Muscle layer of colon (tissue), 2 donors: ENCODE data around the gene KLHL17.

Source experiments
- H3K27ac ChIP-seq: one replicate; pipeline ENCODE4 v1.7.0; 2013; ENCODE audit warnings: low read depth, mild to moderate bottlenecking, low read length, moderate library complexity
- H3K27me3 ChIP-seq, 2 donors: one replicate each; pipeline ENCODE4 v1.7.0; 2013; ENCODE audit warnings: low read length in 2 of 2, mild to moderate bottlenecking in 2 of 2; ENCODE audit not compliant: insufficient read depth in 2 of 2, control insufficient read depth in 1 of 2
- H3K36me3 ChIP-seq: one replicate; pipeline ENCODE4 v1.7.0; 2013; ENCODE audit warnings: mild to moderate bottlenecking, low read length; ENCODE audit not compliant: insufficient read depth
- H3K4me1 ChIP-seq: one replicate; pipeline ENCODE4 v1.7.0; 2013; ENCODE audit warnings: mild to moderate bottlenecking, low read length; ENCODE audit not compliant: insufficient read depth
- H3K4me3 ChIP-seq, 2 donors: one replicate each; pipeline ENCODE4 v1.7.0; 2013; ENCODE audit warnings: low read length in 2 of 2, low read depth in 1 of 2, mild to moderate bottlenecking in 1 of 2, moderate library complexity in 1 of 2
- H3K9ac ChIP-seq: one replicate; pipeline ENCODE4 v1.7.0; 2013; ENCODE audit warnings: low read length
- H3K9me3 ChIP-seq: one replicate; pipeline ENCODE4 v1.7.0; 2013; ENCODE audit warnings: mild to moderate bottlenecking, low read length
- donor health status: abdominal sarcoma.
- donor health status: Adenocarcinoma of cecum.

The KLHL17 gene

GRCh38 chr1:947958-948357 is 12.4 kb upstream of the KLHL17 start:
- no peak overlapping the region for H3K9ac ChIP-seq
- H3K27me3 ChIP-seq = peaks cover 0 to 7% of the 10 kb centered on the region in 2 donors
- peaks cover 5% of the 10 kb centered on the region for H3K4me1 ChIP-seq
- H3K36me3 ChIP-seq = peaks cover 71% of the 10 kb centered on the region
- H3K27ac ChIP-seq = no peak overlapping the region
- H3K4me3 ChIP-seq = no peak overlapping the region
- H3K9me3 ChIP-seq = no peaks in the 10 kb centered on the region

DNA sequence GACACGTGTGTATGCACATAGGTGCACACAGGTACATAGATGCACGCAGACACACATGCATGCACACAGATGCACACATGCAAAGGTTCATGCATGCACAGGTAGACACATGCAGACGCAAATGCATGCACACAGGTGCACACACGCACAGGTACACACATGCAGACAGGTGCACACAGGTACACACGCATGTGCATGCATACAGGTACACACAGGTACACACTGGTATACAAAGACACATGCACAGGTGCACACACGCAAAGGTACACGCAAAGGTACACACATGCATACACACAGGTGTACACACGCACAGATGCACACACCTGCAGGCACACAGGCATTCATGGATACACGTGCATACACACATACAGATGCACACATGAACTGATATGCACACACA is 10.1 kb upstream of the KLHL17 start:
- Histone ChIP-seq H3K36me3 (peaks cover 93% of the 10 kb centered on the region), H3K27me3 (no peaks in the 10 kb centered on the region), H3K9ac (no peak overlapping the region), H3K4me1 (no peaks in the 10 kb centered on the region), H3K27ac (no peak overlapping the region), H3K4me3 (no peak overlapping the region), H3K9me3 (no peaks in the 10 kb centered on the region)

DNA sequence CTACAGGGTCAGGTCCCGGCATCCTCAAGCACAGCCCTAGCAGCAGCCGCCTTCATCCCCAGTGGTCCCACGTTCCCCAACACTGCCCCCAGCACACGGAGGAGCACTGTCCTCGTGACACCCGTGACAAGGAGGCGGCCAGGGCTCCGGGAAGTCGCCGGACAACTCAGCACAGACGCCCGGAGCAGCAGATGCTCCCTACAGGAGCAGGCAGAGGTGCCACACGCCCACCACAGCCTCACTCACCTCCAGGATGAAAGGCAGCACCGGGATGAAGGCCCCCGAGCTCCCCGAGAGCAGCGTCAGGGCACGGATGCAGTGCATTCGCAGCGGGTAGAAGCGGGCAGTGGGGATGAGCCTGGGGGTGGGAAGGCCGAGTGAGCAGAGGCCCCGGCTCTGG is 9.5 kb upstream of the KLHL17 start:
- Histone ChIP-seq H3K36me3 (peaks cover 96% of the 10 kb centered on the region), H3K27me3 (no peaks in the 10 kb centered on the region), H3K9ac (no peak overlapping the region), H3K27ac (no peak overlapping the region), H3K4me3 (no peak overlapping the region), H3K4me1 (no peaks in the 10 kb centered on the region), H3K9me3 (no peaks in the 10 kb centered on the region)

- Histone ChIP-seq H3K36me3 (peaks cover 96% of the 10 kb centered on the region), H3K4me1 (no peaks in the 10 kb centered on the region), H3K4me3 (no peak overlapping the region), H3K9ac (no peak overlapping the region), H3K27ac (no peak overlapping the region), H3K9me3 (no peaks in the 10 kb centered on the region), H3K27me3 (no peaks in the 10 kb centered on the region)
Measured at GRCh38 chr1:951364-951763, 9.0 kb upstream of the KLHL17 start.

GRCh38 chr1:952201-952600 is 8.2 kb upstream of the KLHL17 start:
- Histone ChIP-seq H3K4me3 (no peak overlapping the region), H3K27me3 (no peaks in the 10 kb centered on the region), H3K9ac (no peak overlapping the region), H3K9me3 (no peaks in the 10 kb centered on the region), H3K27ac (no peak overlapping the region), H3K36me3 (peaks cover 94% of the 10 kb centered on the region), H3K4me1 (peaks cover 5% of the 10 kb centered on the region)

- H3K36me3 ChIP-seq = peaks cover 90% of the 10 kb centered on the region
- H3K27me3 ChIP-seq = no peaks in the 10 kb centered on the region
- H3K4me1 ChIP-seq = peaks cover 9% of the 10 kb centered on the region
- no peak overlapping the region for H3K27ac ChIP-seq
- H3K9me3 ChIP-seq = no peaks in the 10 kb centered on the region
- no peak overlapping the region for H3K9ac ChIP-seq
- H3K4me3 ChIP-seq = no peak overlapping the region
Measured at GRCh38 chr1:952603-953002, 7.8 kb upstream of the KLHL17 start.

DNA sequence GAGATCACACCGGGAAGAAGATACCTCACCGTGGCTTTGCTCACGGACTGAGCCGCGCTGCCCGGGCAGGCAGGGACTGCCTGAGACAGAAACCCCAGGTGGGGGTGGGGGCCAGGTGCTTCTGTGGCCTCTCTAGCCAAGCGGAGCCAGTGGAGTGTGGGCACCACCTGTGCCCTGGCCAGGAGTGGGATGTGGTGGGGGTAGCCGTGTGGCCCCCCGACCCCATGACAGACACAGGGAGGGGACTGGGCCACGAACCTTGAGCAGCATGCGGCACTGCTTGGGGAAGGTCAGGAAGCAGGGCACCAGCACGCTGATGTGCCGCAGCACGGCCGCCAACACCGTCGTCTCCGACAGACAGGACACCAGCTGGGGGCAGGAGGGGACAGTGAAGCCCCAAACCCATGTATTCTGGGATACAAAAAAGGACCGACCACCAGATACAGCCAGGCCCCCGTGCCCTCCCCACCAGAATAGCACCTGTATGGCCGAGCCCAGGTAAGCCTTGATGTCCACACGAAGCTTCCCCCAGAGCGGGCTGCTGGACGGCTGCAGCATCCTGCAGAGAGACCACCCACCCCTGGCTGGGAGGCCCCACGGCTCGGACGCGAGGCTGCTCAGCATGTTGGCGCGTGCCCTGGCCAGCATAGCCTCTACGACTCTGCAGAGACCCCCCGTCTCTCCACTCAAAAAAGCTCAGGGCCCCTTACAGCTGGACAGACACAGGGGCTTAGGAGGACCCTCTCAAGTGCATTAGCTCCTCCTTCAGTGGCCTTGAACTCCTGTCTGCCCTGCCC is 6.7 kb upstream of the KLHL17 start:
- no peak overlapping the region for H3K27ac ChIP-seq
- H3K9ac ChIP-seq = no peak overlapping the region
- peaks cover 19% of the 10 kb centered on the region for H3K4me1 ChIP-seq
- H3K9me3 ChIP-seq = no peaks in the 10 kb centered on the region
- H3K4me3 ChIP-seq = no peak overlapping the region
- no peaks in the 10 kb centered on the region for H3K27me3 ChIP-seq
- H3K36me3 ChIP-seq = peaks cover 79% of the 10 kb centered on the region

DNA sequence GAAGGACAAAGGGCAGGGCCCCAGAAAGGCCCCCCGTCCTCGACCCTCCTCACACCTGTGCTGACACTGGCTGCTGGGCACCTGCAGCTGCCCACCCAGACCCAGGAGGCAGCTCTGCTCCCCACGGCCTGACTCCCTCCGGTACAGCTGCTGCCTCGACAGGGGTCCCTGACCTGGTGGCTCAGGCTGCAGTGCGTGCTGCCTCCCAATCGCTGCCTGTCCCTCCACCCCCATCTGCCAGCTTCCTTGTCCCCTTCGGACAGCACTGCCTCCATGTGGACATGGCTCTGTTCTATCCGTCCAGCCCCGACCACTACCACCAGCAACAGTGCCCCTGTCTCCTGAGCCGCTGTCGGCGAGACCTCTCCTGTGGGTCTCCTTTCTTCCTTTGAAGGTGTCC is 5.5 kb upstream of the KLHL17 start:
- H3K27me3 ChIP-seq = no peaks in the 10 kb centered on the region
- no peaks in the 10 kb centered on the region for H3K9me3 ChIP-seq
- H3K27ac ChIP-seq = no peak overlapping the region
- no peak overlapping the region for H3K4me3 ChIP-seq
- H3K36me3 ChIP-seq = peaks cover 68% of the 10 kb centered on the region
- peaks cover 19% of the 10 kb centered on the region for H3K4me1 ChIP-seq
- H3K9ac ChIP-seq = no peak overlapping the region

- no peak overlapping the region for H3K4me3 ChIP-seq
- no peak overlapping the region for H3K9ac ChIP-seq
- peaks cover 62% of the 10 kb centered on the region for H3K36me3 ChIP-seq
- no peaks in the 10 kb centered on the region for H3K27me3 ChIP-seq
- no peaks in the 10 kb centered on the region for H3K9me3 ChIP-seq
- H3K4me1 ChIP-seq = peaks cover 19% of the 10 kb centered on the region
- no peak overlapping the region for H3K27ac ChIP-seq
Measured at GRCh38 chr1:955474-955873, 4.9 kb upstream of the KLHL17 start.

DNA sequence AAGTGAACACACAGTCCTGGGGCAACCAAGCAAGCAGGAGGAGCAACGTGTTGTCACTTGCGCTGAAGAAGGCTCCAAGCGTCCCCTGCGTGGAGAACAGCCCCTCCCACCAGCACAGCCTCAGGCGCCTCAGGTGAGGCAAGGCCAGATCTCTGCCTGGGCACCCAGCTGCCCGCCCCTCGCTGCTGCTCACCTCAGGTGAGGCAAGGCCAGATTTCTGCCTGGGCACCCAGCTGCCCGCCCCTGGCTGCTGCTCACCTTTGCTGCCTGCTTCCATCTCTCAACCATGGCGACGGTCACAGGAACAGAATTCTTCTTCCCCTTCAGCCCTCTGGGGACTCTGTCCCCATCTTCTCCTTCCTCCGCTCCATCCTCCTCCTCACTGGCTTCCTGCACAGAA is 3.7 kb upstream of the KLHL17 start:
- no peak overlapping the region for H3K4me3 ChIP-seq
- no peak overlapping the region for H3K27ac ChIP-seq
- H3K9ac ChIP-seq = no peak overlapping the region
- peaks cover 51% of the 10 kb centered on the region for H3K36me3 ChIP-seq
- H3K9me3 ChIP-seq = no peaks in the 10 kb centered on the region
- no peaks in the 10 kb centered on the region for H3K27me3 ChIP-seq
- peaks cover 19% of the 10 kb centered on the region for H3K4me1 ChIP-seq

- Histone ChIP-seq H3K4me3 (peak within 1 kb of the TSS; percentile 91 to 98), H3K27ac (peak within 1 kb of the TSS; percentile 43), H3K4me1 (peaks cover 19% of the 10 kb centered on the region), H3K36me3 (peaks cover 28% of the 10 kb centered on the region), H3K27me3 (no peaks in the 10 kb centered on the region), H3K9ac (peak within 1 kb of the TSS; percentile 78), H3K9me3 (no peaks in the 10 kb centered on the region)
Measured at GRCh38 chr1:958823-959730, 1.3 kb upstream of the KLHL17 start, which contains the start of gene NOC2L. Gene NOC2L, minus strand, starts transcription at chr1:959256. Its CDS starts 16 bp downstream, at chr1:959240.
